Erythroblast (primary cell): ENCODE measurements around the gene B3GALT5.

Experiments used
- GATA1 ChIP-seq: IDR thresholded peaks from 2 replicates; pipeline ENCODE4 v1.6.1; 2011; ENCODE audit warnings: low read depth, mild to moderate bottlenecking, control low read depth, low read length, moderate library complexity
- POLR2A ChIP-seq: IDR thresholded peaks from 2 replicates; pipeline ENCODE4 v1.6.1; 2011; ENCODE audit warnings: mild to moderate bottlenecking, low read length

DNA sequence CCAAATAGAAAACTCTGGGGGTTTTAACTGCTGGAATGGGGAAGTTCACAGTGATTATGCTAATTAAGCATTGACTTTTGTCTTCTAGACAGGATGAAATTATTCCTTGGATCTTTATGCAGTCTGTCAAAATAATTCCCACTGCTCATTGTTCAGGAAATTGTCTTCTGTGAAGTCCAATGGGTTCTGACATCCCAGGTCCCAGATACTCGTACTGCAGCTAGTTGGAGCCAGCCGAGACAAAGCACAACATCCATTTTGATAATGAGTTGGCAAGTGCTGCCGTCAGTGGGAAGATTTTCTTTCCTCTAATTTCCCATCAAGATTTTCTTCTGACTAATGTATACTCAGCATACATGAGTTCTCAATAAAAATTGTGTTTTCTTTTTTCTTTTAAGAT lies 17.3 kb upstream of the B3GALT5 start:
- TF ChIP-seq POLR2A (no peak), GATA1 (no peak)
